NCI-H510A treated with DMSO at 0.1 percent for 48 hours (cell line): Measurements from ENCODE around the gene NFAT5.
"Not testable (repeated sequence)": the region's sequence is repeated elsewhere in the genome, so short reads cannot be mapped to it uniquely, and the experiment has no call there.

Source experiments
- DNase-seq: peaks from one replicate; lab custom pipeline; 2025; lab: John Stamatoyannopoulos, UW

NFAT5 gene, protein sequence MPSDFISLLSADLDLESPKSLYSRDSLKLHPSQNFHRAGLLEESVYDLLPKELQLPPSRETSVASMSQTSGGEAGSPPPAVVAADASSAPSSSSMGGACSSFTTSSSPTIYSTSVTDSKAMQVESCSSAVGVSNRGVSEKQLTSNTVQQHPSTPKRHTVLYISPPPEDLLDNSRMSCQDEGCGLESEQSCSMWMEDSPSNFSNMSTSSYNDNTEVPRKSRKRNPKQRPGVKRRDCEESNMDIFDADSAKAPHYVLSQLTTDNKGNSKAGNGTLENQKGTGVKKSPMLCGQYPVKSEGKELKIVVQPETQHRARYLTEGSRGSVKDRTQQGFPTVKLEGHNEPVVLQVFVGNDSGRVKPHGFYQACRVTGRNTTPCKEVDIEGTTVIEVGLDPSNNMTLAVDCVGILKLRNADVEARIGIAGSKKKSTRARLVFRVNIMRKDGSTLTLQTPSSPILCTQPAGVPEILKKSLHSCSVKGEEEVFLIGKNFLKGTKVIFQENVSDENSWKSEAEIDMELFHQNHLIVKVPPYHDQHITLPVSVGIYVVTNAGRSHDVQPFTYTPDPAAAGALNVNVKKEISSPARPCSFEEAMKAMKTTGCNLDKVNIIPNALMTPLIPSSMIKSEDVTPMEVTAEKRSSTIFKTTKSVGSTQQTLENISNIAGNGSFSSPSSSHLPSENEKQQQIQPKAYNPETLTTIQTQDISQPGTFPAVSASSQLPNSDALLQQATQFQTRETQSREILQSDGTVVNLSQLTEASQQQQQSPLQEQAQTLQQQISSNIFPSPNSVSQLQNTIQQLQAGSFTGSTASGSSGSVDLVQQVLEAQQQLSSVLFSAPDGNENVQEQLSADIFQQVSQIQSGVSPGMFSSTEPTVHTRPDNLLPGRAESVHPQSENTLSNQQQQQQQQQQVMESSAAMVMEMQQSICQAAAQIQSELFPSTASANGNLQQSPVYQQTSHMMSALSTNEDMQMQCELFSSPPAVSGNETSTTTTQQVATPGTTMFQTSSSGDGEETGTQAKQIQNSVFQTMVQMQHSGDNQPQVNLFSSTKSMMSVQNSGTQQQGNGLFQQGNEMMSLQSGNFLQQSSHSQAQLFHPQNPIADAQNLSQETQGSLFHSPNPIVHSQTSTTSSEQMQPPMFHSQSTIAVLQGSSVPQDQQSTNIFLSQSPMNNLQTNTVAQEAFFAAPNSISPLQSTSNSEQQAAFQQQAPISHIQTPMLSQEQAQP (N-terminal part only)

GRCh38 chr16:69565671-69566239 lies at the start of gene NFAT5:
Gene NFAT5, plus strand, starts transcription at chr16:69565966. Its CDS starts 336 bp downstream, at chr16:69566302.
- peak; percentile 82 for DNase-seq

DNA sequence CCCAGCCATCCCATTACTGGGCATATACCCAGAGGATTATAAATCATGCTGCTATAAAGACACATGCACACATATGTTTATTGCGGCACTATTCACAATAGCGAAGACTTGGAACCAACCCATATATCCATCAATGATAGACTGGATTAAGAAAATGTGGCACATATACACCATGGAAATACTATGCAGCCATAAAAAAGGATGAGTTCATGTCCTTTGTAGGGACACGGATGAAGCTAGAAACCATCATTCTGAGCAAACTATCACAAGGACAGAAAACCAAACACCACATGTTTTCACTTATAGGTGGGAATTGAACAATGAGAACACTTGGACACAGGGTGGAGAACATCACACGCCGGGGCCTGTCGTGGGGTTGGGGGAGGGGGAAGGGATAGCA lies 47.9 kb upstream of the NFAT5 start:
- DNase-seq, result not testable (repeated sequence)

- no peak for DNase-seq
Observed at GRCh38 chr16:69520413-69520799, 45.4 kb upstream of the NFAT5 start.

- DNase-seq, result no peak
Observed at GRCh38 chr16:69520800-69521602, 44.8 kb upstream of the NFAT5 start.

DNA sequence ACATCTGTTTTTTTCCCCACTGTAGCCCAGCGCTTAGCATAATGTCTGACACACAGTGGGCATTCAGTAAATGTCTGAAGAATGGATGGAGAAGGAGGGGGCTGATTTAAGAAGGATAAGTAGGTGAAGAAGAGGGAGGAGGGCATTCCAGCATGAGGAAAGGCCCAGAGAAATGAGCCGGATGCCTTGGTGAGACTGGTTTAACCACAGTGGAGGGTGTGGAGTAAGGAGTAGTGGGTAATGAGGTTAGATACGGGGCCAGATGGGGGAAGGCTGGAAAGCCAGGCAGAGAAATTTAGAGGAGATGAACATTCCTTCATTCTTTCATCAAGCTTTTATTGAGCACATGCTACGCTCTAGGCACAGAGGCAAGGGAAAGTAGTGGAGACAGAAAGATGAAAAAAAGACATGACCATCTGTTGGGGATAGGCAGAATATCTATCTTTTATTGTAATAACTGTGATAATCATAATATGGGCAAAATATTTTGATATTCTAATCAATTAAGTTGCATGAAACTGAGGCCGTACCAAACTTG lies 43.7 kb upstream of the NFAT5 start:
- DNase-seq, result no peak

GRCh38 chr16:69522732-69523404 lies 42.9 kb upstream of the NFAT5 start:
- DNase-seq, result no peak

DNA sequence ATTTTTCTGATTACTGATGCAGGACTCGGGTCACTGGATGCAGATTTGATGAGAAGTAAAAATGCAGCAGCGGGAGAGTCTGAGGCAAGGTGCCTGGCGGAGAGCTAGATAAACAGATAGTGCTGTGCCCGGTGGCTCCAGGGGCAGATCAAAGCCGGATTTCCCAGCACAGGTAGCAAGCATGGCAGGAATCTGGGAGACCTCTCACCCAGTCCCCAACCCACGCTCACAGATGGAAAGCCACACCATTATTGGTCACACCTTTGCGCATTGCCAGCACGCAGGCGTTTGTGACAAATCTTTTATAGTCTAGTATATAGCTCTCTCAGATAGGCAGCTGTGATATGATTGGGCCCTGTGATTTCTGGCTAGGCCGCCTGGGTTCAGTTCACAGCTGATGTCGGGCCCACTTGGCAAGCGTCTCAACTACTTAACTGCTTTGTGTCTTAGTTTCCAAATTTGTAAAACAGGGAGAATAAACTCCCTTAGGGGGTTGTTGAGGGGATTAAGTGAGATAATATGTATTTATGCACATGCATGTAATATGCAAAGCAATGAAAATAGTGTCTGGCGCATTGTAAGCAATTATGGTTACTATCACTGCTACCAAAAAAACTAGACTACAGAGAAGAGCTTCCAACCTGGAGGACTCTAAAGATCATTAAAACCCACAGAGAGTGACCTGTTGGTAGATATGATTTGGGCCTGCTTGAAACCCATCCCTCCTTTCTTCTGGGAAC lies 42.0 kb upstream of the NFAT5 start:
- no peak for DNase-seq

- DNase-seq, result no peak
Observed at GRCh38 chr16:69526831-69527655, 38.7 kb upstream of the NFAT5 start.

GRCh38 chr16:69531988-69532387 lies 33.8 kb upstream of the NFAT5 start:
- DNase-seq, result no peak

- no peak for DNase-seq
Observed at GRCh38 chr16:69532641-69533455, 32.9 kb upstream of the NFAT5 start.

- DNase-seq, result no peak
Observed at GRCh38 chr16:69534720-69535119, 31.0 kb upstream of the NFAT5 start.

- DNase-seq, result no peak
Observed at GRCh38 chr16:69535123-69536050, 30.4 kb upstream of the NFAT5 start.

GRCh38 chr16:69537706-69538080 lies 28.1 kb upstream of the NFAT5 start:
- no peak for DNase-seq

GRCh38 chr16:69538808-69539207 lies 27.0 kb upstream of the NFAT5 start:
- DNase-seq, result no peak

DNA sequence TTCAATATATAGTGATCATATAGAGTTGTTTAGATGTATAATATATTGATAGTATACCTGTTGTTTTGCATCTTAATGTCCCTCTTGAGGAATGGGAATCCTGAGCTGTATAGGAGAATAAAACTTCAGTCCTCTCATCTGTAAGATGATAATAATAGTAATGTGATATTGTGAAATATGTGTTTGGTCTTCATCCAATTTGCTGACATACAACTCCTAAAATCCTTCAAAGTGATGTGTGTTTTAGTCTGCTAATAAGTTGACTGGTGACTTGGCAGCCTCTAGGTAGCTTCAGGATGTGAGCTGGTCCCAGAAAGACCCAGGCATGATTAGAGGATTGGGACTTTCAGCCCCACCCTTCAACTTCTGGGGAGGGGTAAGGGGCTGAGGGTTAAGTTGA lies 22.8 kb upstream of the NFAT5 start:
- DNase-seq, result no peak

GRCh38 chr16:69544088-69544487 lies 21.7 kb upstream of the NFAT5 start:
- DNase-seq, result no peak

DNA sequence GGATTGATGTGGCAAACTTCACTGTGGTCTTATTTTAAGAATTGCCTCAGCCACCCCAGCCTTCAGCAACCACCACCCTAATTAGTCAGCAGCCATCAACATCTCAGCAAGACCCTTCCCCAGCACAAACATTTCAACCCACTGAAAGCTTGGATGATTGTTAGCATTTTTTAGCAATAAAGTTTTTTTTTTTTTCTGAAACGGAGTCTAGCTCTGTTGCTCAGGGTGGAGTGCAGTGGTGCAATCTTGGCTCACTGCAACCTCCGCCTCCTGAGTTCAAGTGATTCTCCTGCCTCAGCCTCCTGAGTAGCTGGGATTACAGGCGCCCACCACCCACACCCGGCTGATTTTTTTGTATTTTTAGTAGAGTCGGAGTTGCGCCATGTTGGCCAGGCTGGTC lies 19.1 kb upstream of the NFAT5 start:
- DNase-seq, result not testable (repeated sequence)
